A549 (cell line): ENCODE data around the gene SH3TC2. TPM values are rescaled to one million over a fixed set of nuclear protein-coding genes. Genes with fewer than 3 reads are reported as not detected.

ENCODE experiments used
- ATAC-seq, 2 experiments: fragments of 200-7000 bp in 1 of 2; fragments of >200 bp in 1 of 2; cut with Nextera tagmentation in 1 of 2; cut with Tn5 transposase in 1 of 2; 3 replicates each; pipeline versions ENCODE4 v1.8.0 to v1.9.1; 2018 to 2020; ENCODE audit warnings: mild to moderate bottlenecking in 1 of 2, moderate library complexity in 1 of 2
- CTCF ChIA-PET: fragments of 300-600 bp; sonication (Branson Sonifier 250); formaldehyde crosslinking; extraction: SDS; loops from one replicate; lab custom pipeline; 2021; ENCODE audit warnings: antibody characterized with exemption, inconsistent platforms; lab: Yijun Ruan, JAX
- POLR2A ChIA-PET: fragments of 350-600 bp; formaldehyde crosslinking; extraction: SDS; loops from one replicate; lab custom pipeline; 2021; ENCODE audit warnings: antibody characterized with exemption, inconsistent platforms; lab: Yijun Ruan, JAX
- DNase-seq, 2 experiments: peaks; one replicate each; pipeline versions ENCODE4 v3.0.0 to v3.0.0-alpha.2; 2011 to 2016; ENCODE audit warnings: low read depth in 1 of 2, low spot score in 1 of 2
- FAIRE-seq: peaks from 2 replicates; lab custom pipeline; 2011; peaks lifted over from hg19 to GRCh38; lab: Jason Lieb, UNC
- H3K27ac ChIP-seq, 2 experiments: fragments of >200 bp; sonication (Bioruptor Twin); formaldehyde crosslinking; 3 replicates each; pipeline ENCODE4 v1.5.1; 2016 to 2017
- H3K4me1 ChIP-seq: fragments of >200 bp; sonication (Bioruptor Twin); formaldehyde crosslinking; 3 replicates; pipeline ENCODE4 v1.6.1; 2016
- H3K4me2 ChIP-seq: fragments of >200 bp; sonication (Bioruptor Twin); formaldehyde crosslinking; 3 replicates; pipeline ENCODE4 v1.6.1; 2016
- H3K4me3 ChIP-seq: fragments of >200 bp; sonication (Bioruptor Twin); formaldehyde crosslinking; 3 replicates; pipeline ENCODE4 v1.5.1; 2016
- H3K9me3 ChIP-seq: fragments of >200 bp; sonication (Bioruptor Twin); formaldehyde crosslinking; 3 replicates; pipeline ENCODE4 v1.6.1; 2016
- CBX2 ChIP-seq: fragments of 200-600 bp; sonication (generic); IDR thresholded peaks from 2 replicates; pipeline ENCODE4 v1.6.1; 2016; ENCODE audit warnings: low read depth, mild to moderate bottlenecking, borderline replicate concordance
- CBX8 ChIP-seq: fragments of 200-600 bp; sonication (generic); IDR thresholded peaks from 2 replicates; pipeline ENCODE4 v1.6.1; 2016
- CEBPB ChIP-seq, 2 experiments: fragments of >200 bp in 1 of 2; sonication (Bioruptor Twin) in 1 of 2; formaldehyde crosslinking in 1 of 2; IDR thresholded peaks; 2 replicates each; pipeline ENCODE4 v1.6.1; 2012 to 2016
- E2F6 ChIP-seq: IDR thresholded peaks from 2 replicates; pipeline ENCODE4 v1.6.1; 2012; ENCODE audit warnings: low read depth, borderline replicate concordance
- EHF ChIP-seq: fragments of 250-450 bp; sonication (Bioruptor Pico); IDR thresholded peaks from 2 replicates; pipeline ENCODE4 v1.5.0; 2020; ENCODE audit warnings: mild to moderate bottlenecking
- ESRRA ChIP-seq: fragments of 150-350 bp; IDR thresholded peaks from 2 replicates; pipeline ENCODE4 v1.6.1; 2014; ENCODE audit warnings: mild to moderate bottlenecking, low read length, borderline replicate concordance
- FOXS1 ChIP-seq: fragments of 250-450 bp; sonication (Bioruptor Pico); IDR thresholded peaks from 2 replicates; pipeline ENCODE4 v1.5.0; 2020; ENCODE audit warnings: mild to moderate bottlenecking, moderate library complexity
- GATA3 ChIP-seq: IDR thresholded peaks from 2 replicates; pipeline ENCODE4 v1.6.1; 2012; ENCODE audit warnings: borderline replicate concordance
- HES2 ChIP-seq: fragments of >200 bp; sonication (Bioruptor Twin); formaldehyde crosslinking; IDR thresholded peaks from 2 replicates; pipeline ENCODE4 v1.6.1; 2016
- HOXA7 ChIP-seq: fragments of 250-450 bp; sonication (Bioruptor Pico); IDR thresholded peaks from 2 replicates; pipeline ENCODE4 v1.5.0; 2020; ENCODE audit warnings: mild to moderate bottlenecking, moderate library complexity
- HOXB5 ChIP-seq: fragments of 250-450 bp; sonication (Bioruptor Pico); IDR thresholded peaks from 2 replicates; pipeline ENCODE4 v1.5.0; 2020; ENCODE audit warnings: mild to moderate bottlenecking, moderate library complexity
- JUN ChIP-seq, 2 experiments: fragments of >200 bp; sonication (Bioruptor Twin); formaldehyde crosslinking; IDR thresholded peaks; 2 replicates in 1 of 2; 3 replicates in 1 of 2; pipeline ENCODE4 v1.6.1; 2016 to 2017
- JUNB ChIP-seq: fragments of >200 bp; sonication (Bioruptor Twin); formaldehyde crosslinking; IDR thresholded peaks from 2 replicates; pipeline ENCODE4 v1.6.1; 2016
- PHF8 ChIP-seq: fragments of 200-600 bp; sonication (generic); IDR thresholded peaks from 2 replicates; pipeline ENCODE4 v1.6.1; 2016; ENCODE audit warnings: low read depth, mild to moderate bottlenecking, antibody characterized with exemption, moderate library complexity, borderline replicate concordance
- RARB ChIP-seq: fragments of 250-450 bp; sonication (Bioruptor Pico); IDR thresholded peaks from 2 replicates; pipeline ENCODE4 v1.8.0; 2021; ENCODE audit warnings: mild to moderate bottlenecking, moderate library complexity
- RNF2 ChIP-seq: fragments of 200-600 bp; sonication (generic); IDR thresholded peaks from 2 replicates; pipeline ENCODE4 v1.6.1; 2016; ENCODE audit warnings: low read depth, mild to moderate bottlenecking, antibody characterized with exemption, moderate library complexity, borderline replicate concordance
- SMC3 ChIP-seq: fragments of >200 bp; sonication (Bioruptor Twin); formaldehyde crosslinking; IDR thresholded peaks from 3 replicates; pipeline ENCODE4 v1.6.1; 2018; ENCODE audit warnings: inconsistent platforms
- TFCP2L1 ChIP-seq: fragments of 250-450 bp; sonication (Bioruptor Pico); IDR thresholded peaks from 2 replicates; pipeline ENCODE4 v1.5.0; 2021; ENCODE audit warnings: mild to moderate bottlenecking
- USF2 ChIP-seq: fragments of 450-650 bp; IDR thresholded peaks from 2 replicates; pipeline ENCODE4 v1.6.1; 2014; ENCODE audit warnings: antibody characterized with exemption
- ZSCAN20 ChIP-seq: fragments of 250-450 bp; sonication (Bioruptor Pico); IDR thresholded peaks from 2 replicates; pipeline ENCODE4 v1.8.0; 2022; ENCODE audit warnings: mild to moderate bottlenecking, moderate library complexity
- WGBS: methylation state at CpG from one replicate; pipeline ENCODE4 v1.1.6; 2017; ENCODE audit errors: missing lambda C conversion rate; 5-methylcytosine and 5-hydroxymethylcytosine counted together
- polyA plus RNA-seq, 4 experiments: library from polyadenylated mRNA; depleted of rRNA in 3 of 4; stranded (reverse); fragments of >200 nt; fragmentation: RNase III in 1 of 4; extraction: RNeasy Plus Mini Kit Qiagen cat#74134 plus additional on column Dnase treatment in 1 of 4; gene quantifications; 2 replicates in 3 of 4; 3 replicates in 1 of 4; pipeline ENCODE4 v1.2.3, GENCODE V29; 2011 to 2017
- TF ChIP-seq, protein P1 (sequence below): IDR thresholded peaks from 2 replicates; pipeline ENCODE4 v1.6.1; 2012

Gene SH3TC2
- polyA plus RNA-seq, 2 of the 4 experiments (the other 2 are of a cell fraction) = 0.06 to 0.34 TPM

DNA sequence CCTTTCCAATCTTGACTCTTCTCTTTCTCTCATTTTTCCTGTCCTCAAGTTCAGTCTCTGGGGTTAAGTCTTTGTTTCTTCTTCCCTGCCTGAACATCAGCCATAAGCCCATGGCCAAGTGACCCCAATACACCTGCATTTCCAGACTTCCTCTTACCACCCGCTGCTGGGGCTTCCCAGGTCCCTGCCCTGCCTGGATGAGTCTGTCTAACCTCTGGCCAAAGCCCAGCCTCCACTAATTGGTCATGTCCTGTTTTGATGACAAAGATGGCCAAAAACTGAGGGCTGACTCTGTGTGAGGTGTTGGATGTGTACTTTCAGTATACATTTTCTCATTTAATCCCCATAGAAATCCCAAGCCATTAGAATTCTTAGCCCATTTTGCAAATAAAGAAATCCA lies 47.3 kb downstream of the SH3TC2 start (continued):
- TF ChIP-seq USF2 (no peak), HOXA7 (no peak), ZSCAN20 (CRISPR knock-in tag) (no peak)

- no peak for TF ChIP-seq RARB (CRISPR knock-in tag)
- TF ChIP-seq RNF2 = no peak
- no peak for TF ChIP-seq E2F6
- no peak for TF ChIP-seq GATA3
- TF ChIP-seq EHF (CRISPR knock-in tag) = no peak
- no peak for TF ChIP-seq SMC3
- TF ChIP-seq CBX8 = no peak
- no peak for TF ChIP-seq HOXB5 (CRISPR knock-in tag)
- no peak for TF ChIP-seq PHF8
- TF ChIP-seq, protein P1, sequence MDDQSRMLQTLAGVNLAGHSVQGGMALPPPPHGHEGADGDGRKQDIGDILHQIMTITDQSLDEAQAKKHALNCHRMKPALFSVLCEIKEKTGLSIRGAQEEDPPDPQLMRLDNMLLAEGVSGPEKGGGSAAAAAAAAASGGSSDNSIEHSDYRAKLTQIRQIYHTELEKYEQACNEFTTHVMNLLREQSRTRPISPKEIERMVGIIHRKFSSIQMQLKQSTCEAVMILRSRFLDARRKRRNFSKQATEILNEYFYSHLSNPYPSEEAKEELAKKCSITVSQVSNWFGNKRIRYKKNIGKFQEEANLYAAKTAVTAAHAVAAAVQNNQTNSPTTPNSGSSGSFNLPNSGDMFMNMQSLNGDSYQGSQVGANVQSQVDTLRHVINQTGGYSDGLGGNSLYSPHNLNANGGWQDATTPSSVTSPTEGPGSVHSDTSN = no peak
- TF ChIP-seq FOXS1 = no peak
- no peak for TF ChIP-seq CEBPB (IDR thresholded peaks at IDR 0.05)
- TF ChIP-seq, all 56 proteins: peak for 0
- Histone ChIP-seq H3K9me3 (no peaks in the 10 kb centered on the region), H3K4me1 (no peaks in the 10 kb centered on the region), H3K4me3 (no peak overlapping the region), H3K27ac (no peak overlapping the region), H3K4me2 (no peak overlapping the region)
- no peak for DNase-seq
- CTCF ChIA-PET = interaction anchor here (1.5 to 11.5 kb wide), 2 partner anchors 21 to 27 kb away, joined by 3 to 68 read pairs; no protein-coding TSS in a partner anchor
- no peak for ATAC-seq
- POLR2A ChIA-PET = no interaction called here
- 88% methylated on average over 1 of the region's 1 CpG for WGBS
- no peak for FAIRE-seq
Observed at GRCh38 chr5:149015126-149015525, 47.7 kb downstream of the SH3TC2 start.

GRCh38 chr5:149014571-149015031 lies 48.3 kb downstream of the SH3TC2 start:
- H3K4me2 ChIP-seq = no peak overlapping the region
- ATAC-seq = no peak
- H3K27ac ChIP-seq = no peak overlapping the region
- POLR2A ChIA-PET = no interaction called here
- H3K9me3 ChIP-seq = no peaks in the 10 kb centered on the region
- TF ChIP-seq ESRRA (no peak), JUNB (no peak), HES2 (no peak), JUN (IDR thresholded peaks at IDR 0.05) (no peak), EHF (CRISPR knock-in tag) (no peak), CEBPB (IDR thresholded peaks at IDR 0.05) (no peak), TFCP2L1 (CRISPR knock-in tag) (no peak), CBX2 (no peak)
- TF ChIP-seq, protein P1 = no peak
- TF ChIP-seq, all 56 proteins: peak for 0
- no peaks in the 10 kb centered on the region for H3K4me1 ChIP-seq
- DNase-seq (no peak), FAIRE-seq (no peak)
- 57% methylated on average over 2 of the region's 2 CpGs for WGBS
- CTCF ChIA-PET = interaction anchor here (0.9 to 11.5 kb wide), 3 partner anchors 21 to 102 kb away, joined by 3 to 68 read pairs (median 3); no protein-coding TSS in a partner anchor
- no peak overlapping the region for H3K4me3 ChIP-seq
